Activated CD4-positive, alpha-beta T cell treated with anti-CD3 and anti-CD28 coated beads for 48 hours (primary cell): ENCODE data around the gene CNTNAP3B.
"Not testable (repeated sequence)": the region's sequence is repeated elsewhere in the genome, so short reads cannot be mapped to it uniquely, and the experiment has no call there.

Experiments
- DNase-seq: peaks from one replicate; pipeline ENCODE4 v3.0.0-alpha.2; 2020

Gene CNTNAP3B

DNA sequence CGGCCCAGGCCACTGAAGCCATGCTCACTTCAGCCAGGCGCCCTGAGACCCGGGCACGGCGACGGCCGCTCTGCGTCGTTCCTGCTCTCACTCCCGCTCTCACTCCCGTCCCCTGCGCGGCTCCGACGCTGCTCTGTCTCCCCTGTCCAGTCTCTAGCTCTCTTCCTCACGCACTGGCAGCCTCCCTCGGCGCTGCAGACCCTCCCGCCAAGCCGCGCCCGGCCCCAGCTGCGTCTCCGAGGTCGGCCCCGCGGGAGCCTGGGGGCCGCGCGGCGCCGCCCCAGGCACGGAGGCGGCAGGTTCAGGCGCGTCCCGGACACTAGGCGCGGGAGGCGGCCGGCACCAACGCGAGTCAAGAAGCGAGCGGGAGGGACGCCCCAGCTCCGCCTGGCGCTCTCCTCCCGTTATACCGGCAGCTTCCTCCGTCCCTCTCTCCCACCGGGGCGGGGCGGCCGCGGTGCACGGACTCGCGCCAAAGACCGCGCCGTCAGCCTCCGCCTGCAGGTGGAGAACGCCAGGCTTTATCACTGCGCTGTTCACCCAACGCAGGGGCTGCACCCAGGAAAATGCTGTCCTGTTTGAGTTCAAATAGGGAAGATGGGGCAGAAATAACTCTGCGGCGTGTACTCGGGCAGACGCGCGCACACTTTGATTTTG lies at the start of gene CNTNAP3B:
Gene CNTNAP3B (minus strand): TSS at position 354 of the 657 bp plus-strand sequence. CDS start 332 bp downstream, at position 22.
- DNase-seq = not testable (repeated sequence)

DNA sequence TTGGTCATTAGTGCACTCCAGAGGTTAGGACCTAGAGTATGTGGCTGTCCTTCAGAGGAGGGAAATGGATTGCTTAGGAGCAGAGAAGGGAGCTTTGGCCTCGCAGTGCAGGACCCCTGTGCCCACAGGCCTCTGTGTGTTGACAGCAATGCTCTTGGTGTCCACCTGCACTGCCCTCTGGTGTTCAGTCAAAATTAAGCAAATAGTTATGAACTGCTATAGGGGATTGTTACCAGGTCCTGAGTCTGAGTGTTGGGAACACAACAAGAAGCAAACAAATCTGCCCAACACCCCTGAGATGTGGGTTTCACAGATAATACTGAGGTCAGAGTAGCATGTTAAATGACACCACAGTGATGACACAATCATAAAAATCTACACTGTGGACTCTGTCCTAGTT lies 31.1 kb upstream of the CNTNAP3B start:
- DNase-seq = not testable (repeated sequence)

DNA sequence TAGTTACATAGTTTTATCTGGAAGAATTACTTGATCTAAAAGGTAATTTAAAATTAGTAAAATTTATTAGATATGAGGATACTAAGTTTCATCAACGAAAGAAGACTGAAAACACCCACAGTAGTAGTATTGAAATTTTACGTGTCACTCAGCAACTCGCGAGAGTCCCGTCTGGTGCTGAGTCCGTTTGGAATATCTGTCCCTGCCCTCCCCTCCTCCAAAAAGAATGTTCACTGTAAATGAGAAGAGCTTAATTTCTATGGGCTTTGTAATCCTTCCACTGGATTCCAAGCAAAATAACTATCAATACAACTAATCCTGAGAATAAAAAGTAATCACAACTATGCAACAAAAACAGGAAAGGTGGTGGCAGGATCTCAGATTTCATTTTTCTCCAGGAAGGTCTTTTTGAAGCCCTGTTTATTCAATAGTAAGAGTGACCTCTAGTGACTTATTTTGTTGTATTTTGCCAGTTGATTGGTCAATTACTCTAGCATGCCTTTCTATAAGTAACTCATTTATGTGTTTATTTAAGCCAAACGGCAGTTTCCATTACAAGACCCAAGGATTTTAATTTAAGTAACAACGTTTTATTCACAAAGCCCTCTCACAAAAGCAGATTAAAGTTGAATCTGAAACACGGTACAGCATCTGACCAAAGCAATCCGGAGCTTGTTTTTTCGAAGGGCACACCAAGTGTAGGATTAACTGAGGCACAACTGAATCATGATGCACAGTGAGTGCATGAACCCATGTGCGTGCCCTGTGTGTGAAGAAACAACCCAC lies 2.0 kb downstream of the CNTNAP3B start:
- DNase-seq = not testable (repeated sequence)

GRCh38 chr9:42121007-42121406 lies 8.2 kb downstream of the CNTNAP3B start:
- not testable (repeated sequence) for DNase-seq

DNA sequence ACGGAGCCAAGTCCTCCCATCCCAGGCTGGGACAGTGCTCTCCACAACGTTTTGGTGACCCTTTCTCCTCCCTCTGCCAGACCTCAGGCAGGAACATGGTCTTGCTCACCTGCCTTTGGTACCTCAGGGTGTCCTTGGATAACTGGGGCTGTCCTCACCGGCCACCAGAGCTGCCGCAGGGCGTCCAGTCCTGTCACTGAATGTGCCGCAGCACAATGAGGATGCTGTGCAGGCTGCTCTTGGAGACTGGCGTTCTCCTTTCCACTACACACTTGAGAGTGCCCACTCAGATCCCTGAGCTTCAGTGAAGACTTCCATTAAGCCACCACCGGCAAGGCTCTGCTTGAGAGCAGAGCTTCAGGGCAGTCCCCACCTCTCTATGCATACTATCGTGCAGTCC lies 33.3 kb downstream of the CNTNAP3B start:
- not testable (repeated sequence) for DNase-seq

DNA sequence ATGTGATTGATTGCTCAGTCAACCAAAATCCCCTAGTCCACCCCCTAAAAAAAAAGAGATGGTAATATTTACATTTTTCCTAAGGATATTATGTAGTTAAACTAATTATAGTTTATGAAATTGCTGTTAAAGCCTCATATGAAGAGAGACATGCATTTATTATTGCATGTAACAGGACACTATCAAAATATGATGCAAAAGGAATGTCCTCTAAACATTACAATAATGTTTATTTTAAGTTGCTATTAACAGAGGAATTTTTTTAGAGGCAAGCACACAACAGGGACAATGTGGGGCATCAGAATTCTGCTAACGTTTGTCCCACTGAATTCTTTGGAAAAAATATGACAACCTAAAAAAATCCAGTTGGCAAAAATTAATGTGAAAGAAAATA lies 44.7 kb downstream of the CNTNAP3B start:
- not testable (repeated sequence) for DNase-seq

- not testable (repeated sequence) for DNase-seq
Measured at GRCh38 chr9:42083877-42084558, 45.2 kb downstream of the CNTNAP3B start.

DNA sequence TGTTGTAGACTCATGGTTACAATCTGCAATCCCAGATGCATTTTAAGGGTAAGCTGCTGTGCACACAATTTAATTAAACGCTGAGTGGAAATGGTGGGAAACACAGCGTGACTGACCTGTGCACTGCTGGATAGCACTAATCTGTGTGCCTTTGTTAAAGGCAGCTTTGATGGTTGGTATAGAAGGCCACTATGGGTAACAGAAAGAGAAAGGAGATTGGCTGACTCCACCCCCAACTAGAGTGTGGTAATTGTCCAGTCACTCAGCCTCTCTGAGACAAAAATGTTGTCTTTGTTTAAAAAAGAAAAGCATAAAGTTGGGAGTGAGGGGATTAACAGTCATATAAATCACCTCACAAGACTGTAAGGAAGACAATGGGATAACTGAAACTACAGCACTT lies 48.9 kb downstream of the CNTNAP3B start:
- not testable (repeated sequence) for DNase-seq

DNA sequence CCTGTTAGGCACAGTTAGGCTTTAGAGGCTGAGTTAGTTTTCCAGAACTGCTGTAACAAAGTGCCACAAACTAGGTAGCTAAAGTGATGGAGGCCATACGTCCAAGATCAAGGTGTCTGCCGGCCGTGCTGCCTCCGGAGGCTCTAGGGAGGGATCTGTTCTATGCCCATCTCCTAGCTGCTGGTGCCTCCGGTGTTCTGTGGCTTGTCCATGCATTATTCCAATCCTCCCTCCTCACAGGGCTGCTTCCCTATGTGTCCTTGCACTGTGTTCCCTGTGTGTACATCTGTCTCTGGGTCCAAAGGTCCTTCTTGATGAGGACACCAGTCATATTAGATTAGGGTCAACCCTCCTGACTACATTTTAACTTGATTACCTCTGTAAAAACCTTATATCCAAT lies 54.4 kb downstream of the CNTNAP3B start:
- DNase-seq = not testable (repeated sequence)

DNA sequence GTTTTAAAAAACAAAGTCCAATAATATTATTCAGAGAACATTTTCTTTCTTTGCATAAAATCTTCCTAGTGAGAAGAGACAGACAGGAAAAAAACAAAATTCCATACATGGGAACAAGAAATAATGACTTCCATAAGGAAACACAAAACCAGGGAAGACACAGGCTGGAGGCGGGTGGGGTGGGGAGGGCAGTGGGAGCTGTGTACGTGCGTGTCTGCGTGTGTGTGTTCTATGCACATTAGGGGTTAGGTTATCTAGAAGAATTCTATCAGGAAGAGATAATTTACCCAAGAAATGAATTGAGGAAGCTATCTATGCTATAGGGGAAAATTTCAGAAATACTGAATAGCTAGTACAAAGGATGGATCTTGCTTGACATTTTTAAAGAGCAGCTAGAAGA lies 58.2 kb downstream of the CNTNAP3B start:
- DNase-seq = not testable (repeated sequence)

DNA sequence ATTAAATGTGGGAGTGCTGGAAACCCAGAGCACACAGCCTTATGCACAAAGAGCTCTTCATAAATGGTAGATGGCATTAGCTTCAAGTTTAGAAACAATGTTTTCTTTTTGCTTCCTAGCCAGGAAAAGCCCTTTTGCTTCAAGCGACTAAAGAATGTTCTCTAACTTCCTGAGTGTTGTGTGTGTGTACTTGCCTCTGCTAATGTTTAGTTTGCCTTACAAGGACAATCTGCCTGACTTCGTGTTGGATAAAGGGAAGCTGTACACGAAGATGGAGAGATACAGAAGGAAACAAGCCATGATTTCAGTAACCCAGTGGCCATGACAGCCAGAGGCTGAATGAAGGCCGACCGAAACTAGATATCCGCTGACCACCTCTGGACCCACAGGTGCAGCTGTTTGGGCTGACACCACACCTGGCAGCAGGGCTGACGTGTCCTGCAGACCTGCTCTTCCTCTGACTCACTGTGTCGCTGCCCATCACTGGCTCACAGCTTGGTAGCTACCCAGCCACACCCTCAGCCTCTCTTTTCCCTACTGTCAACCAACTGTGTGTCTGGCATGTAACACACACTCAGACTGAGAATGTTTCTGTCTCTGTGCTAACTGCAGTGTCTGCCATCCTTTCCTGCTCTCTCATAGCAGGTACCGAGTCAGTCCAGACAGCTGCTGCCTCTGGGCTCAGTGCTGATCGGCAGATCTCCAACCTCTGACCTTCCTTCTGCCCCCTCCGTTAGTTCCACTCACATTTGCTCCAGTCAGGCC lies 59.0 kb downstream of the CNTNAP3B start:
- DNase-seq = not testable (repeated sequence)

DNA sequence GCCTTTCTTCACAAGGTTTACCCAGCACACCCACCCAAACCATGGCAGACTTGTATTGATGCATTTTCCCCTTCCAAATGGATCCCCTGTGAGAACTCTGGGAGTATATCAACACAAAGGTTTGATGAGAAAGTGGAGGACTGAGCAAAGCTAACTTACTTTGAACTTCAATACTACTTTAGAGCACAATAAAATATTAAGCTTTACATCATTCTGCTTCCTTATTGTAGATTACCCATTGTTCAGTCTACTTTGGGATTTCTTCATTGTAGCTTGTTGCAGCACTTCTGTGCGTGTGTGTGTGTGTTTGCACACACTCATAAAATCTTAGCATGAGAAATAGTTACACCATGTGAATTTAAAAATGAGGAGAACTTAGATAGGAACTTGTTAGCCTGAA lies 75.4 kb downstream of the CNTNAP3B start:
- DNase-seq = not testable (repeated sequence)

DNA sequence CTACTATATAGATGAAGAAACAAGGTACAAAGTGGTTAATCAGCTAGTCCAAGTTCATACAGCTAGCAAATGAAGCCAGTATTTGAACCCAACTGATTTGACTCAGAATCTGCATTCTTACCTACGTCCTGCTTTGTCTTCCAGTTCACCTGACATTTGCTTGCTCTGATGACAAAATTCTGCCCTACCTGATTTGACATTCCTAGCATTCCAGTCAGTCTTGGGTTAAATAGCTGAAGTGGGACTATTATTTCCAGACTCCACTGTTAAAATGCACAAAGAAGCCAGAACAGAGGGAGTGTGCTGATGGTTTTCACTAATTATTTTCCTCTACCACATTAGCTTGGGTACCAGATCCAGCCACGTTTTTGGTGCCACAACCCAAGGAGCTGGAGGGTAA lies 78.5 kb downstream of the CNTNAP3B start:
- not testable (repeated sequence) for DNase-seq

GRCh38 chr9:42044422-42045010 lies 84.7 kb downstream of the CNTNAP3B start:
- not testable (repeated sequence) for DNase-seq

DNA sequence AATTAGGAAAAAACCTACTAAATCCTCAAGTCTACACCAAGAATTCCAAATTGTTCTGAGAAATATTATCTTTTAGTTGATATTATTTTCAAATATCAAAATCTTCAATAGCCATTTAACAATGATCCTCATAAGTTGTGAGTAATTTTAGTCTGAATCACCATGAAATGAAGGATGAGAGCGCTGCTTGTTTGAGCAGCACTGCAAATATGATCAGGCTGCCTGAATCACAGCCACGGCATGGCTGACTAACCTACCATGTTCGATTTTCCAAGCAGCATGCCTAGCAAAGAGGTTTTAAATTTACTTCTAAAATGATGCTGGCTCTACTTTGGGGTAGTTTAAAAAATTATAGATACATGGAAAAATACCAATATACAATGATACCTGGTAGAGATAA lies 95.7 kb downstream of the CNTNAP3B start:
- not testable (repeated sequence) for DNase-seq

DNA sequence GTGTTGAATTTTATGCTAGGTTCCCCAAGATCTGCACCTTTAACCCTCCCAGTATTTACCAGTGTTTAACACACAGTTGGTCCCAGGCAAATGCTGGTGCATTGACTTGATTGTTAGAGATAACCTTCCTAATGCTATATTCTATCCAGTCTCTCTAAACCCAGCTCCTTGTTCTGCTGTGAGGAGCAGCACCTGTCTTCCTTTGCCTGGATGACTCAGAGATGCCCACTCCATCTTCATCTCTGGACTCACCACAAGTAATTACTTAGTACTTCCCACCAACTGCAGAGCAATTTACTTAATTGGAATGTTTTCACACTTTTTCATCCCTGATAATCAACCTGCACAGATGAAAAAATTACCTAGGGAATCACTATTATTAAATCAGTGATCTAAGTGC lies 108.6 kb downstream of the CNTNAP3B start:
- not testable (repeated sequence) for DNase-seq

GRCh38 chr9:42018220-42018922 lies 110.9 kb downstream of the CNTNAP3B start:
- not testable (repeated sequence) for DNase-seq

DNA sequence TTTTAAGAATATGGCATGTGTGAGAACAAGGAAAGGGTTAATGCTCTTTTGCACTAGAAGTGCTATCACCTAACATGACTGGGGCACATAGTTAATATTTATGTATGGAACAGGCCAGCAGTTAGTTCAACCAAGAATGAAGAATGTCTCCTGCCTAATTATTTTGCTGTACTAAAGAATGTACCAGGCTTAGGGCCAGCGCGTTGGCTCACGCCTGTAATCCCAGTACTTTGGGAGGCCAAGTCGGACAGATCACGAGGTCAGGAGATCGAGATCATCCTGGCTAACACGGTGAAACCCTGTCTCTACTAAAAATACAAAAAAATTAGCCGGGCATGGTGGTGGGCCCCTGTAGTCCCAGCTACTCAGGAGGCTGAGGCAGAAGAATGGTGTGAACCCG lies 114.9 kb downstream of the CNTNAP3B start:
- DNase-seq = not testable (repeated sequence)

DNA sequence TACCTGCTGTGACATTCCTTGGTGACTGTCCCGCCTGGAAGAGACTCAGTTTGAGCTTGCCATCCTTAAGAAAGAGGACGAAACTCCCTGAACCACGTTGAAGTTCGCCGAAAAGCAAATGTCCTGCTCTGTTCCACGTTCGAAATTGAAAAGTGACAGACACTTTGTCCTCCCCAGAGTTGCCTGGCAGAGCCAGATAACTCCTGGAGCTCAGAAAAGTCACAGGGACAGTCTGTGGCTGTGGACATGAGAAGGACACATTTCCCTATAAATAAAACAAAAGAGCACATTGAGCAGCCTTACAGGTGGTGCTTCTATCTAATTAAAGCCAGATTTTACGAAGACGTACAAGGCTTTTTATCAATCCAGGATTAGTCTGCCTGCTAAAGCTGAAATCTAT lies 137.6 kb downstream of the CNTNAP3B start:
- DNase-seq = not testable (repeated sequence)

- DNase-seq = not testable (repeated sequence)
Measured at GRCh38 chr9:41980271-41980670, 149.0 kb downstream of the CNTNAP3B start.

GRCh38 chr9:41977965-41978600 lies 151.1 kb downstream of the CNTNAP3B start:
- not testable (repeated sequence) for DNase-seq
